Smooth muscle cell of the brain vasculature (primary cell): Measurements from ENCODE around the gene PDE9A.

Source experiments
- DNase-seq: peaks from one replicate; pipeline ENCODE4 v3.0.0-alpha.2; 2012; ENCODE audit warnings: low read depth, low spot score

The PDE9A gene

GRCh38 chr21:42735061-42735460 lies 81.6 kb downstream of the PDE9A start:
- no peak for DNase-seq

DNA sequence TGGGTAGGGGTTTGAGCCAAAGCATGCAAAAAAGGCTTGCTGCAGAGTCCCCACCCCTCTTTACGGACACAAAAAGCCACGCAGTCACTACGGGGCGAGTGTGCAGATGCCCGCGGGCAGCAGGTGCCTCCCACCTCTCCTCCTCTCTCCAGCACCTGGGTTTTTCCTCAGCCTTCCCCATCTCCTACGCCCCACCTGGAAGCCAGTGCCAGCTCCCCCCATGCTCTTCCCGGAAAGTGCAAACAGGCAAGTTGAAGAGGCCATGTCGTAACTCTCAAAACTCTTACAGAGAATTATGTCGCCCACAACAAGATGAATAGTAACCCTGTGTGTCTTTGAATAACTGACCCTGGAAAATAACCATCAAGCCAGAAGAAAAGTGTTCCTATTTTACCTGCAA lies 82.5 kb downstream of the PDE9A start:
- DNase-seq: no peak

GRCh38 chr21:42736646-42737350 lies 83.4 kb downstream of the PDE9A start:
- no peak for DNase-seq

DNA sequence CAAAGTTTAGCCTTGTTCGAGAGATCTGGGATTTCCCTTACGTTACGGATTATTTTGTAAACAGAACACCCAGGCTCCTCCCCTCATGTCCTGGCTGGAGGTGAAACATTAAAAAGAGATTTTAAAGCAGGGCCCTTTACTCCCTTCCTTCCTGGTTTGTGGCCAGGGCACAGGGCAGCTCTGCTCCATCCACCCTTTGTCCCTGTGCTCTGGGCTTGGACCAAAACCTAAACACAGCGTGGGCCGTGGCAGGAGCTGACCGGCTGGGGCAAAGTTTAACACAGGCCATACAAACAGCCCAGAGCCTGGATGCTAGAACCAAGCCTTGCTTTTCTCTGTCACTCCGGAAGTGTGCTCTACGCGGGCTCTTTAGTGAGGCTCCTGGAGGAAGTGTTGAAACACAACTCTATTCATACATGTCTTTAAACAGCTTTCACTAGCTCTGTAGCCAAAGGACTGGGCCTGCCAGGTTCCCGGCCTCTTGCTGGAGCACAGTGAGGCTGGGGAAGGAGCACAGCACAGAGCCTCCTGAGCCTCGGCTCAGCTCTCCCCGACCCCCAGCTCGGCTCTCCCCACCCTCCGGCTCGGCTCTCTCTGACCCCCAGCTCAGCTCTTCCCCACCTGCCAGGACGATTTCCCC lies 84.7 kb downstream of the PDE9A start:
- DNase-seq: no peak

DNA sequence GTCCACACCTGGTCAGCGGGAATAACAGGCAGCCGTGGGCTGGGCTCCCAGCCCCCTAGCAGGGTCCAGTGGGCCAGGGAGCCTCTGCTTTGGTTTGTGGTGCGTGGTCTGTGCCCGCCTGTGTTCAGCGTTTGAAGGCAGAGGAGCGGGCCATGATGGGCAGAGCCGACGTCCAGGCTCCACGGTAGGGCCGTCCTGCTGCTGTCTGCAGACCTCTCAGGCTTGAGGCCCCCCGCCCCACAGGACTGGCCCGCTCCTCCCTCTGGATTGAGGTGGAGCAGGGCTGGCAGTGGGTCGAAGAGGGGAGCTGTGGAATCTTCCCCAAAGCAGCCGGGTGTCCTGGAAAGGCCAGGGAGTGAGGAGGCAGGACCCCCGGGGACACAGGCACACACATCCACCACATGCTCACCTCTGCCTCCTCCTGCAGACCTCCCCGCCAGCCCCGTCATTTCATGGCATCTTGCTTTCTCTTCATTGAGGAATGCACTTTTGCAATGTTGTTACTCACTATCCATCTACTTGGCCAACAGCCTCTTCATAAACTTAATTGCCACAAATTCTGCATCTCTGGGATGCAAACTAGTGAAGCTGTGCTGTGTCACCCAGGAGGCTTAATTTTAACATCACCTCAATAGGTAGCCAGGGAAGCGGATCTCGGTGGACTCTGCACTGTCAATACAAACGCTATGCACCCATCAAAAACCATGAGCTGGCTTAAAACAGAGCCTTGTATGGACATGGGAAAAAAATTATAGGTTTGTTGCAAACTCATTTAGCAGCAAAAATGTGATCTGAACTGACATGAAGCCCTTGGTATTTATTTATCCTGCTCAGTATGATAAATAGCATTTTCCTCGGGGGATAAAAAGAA lies 85.9 kb downstream of the PDE9A start:
- no peak for DNase-seq

GRCh38 chr21:42740405-42740909 lies 87.0 kb downstream of the PDE9A start:
- no peak for DNase-seq

DNA sequence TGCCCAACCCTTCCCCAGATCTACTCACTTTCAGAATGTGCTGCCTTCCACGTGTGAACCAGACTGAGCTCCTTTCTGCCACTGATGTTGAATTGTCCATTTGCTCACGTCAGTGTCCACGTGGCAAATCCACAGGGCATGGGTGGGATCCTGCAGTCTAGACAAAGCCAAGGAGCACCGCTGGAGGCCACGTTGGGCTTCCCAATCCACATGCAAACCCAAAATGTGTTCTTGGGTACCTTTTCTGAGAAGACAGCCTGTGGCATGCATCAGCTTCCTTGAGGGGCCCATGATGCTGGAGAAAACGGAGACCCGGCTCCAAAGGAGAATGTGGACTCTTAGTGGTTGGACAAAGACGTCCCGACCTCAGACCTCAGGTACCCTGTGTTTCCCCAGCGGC lies 87.6 kb downstream of the PDE9A start:
- no peak for DNase-seq

DNA sequence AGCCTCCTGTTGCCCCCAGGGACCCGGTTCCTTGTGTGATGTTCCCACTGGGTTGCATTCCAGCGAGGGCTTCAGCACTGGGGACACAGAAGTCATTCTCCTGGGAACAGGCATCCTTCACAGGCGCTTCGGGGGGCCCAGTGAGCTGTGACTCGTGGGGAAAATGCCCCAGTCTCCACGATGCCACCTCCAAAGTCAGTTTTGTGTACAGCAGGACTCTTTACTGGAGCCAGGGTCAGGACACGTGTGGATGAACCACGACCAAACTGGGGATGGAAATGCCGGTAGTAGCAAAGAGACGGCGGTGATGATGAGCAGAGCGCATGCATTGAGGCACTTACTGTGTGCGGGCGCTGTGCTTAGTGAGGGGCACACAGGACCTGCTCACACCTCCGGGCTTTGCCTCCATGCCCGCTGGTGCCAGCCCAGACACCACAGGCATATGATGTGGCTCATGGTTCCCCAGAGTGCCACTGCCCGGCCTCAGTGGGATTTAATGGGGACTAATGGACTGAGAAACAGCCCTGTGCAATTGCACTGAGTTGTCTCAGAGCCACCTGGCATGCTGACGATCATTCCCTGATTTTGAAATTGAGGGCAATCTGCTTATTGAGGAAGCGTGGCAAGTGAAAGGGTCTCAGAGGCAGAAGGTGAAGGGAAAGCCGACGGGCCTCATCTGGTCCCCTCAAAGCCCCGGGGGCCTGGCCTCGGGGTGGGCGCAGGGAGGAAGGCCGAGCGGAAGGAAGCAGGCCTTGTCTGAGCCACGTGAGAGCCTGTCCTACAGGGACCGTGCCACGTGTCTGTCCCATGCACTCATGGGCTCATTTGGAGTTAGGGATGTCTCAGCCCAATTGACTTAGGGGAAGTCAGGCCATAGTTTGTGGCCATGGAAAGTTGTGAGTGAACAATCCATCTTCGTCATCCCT lies 91.4 kb downstream of the PDE9A start:
- no peak for DNase-seq

DNA sequence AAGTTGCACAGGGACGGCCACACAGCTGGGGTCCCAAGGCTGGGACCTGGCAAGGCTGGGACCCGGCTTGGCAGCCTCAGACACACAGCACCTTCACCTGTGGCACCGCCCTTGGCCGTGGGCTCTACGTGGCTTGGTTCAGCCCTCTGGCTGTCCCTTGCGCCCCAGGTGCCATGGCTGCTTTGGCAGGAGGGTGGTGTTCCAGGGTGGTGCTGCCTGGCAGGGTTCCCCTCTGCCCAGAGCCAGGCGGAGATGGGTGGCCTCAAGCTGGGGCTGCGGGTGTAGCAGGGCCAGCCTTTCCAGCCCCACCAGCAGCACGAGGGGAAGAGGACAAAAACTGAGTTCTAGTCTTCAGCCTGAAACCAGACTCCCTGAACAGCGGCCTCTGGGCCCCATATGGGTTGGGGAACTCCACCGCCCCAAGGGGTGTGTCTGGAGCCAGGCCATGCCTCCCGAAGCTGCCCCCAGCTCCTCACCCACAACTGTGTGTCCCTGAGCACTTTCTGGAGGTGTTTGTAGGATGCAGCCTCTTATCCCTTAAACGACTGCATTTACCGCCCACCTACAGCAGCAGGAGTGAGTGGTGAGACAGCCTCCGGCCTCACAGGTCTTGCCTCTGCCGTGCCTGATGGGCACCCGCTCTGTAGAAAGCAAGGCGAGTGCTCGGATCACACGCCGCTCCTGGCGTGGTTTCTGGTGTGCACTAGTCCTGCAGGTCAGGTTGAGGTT lies 92.3 kb downstream of the PDE9A start:
- DNase-seq: no peak

- DNase-seq: no peak
Measured at GRCh38 chr21:42746240-42746592, 92.8 kb downstream of the PDE9A start.

- no peak for DNase-seq
Measured at GRCh38 chr21:42746593-42747275, 93.3 kb downstream of the PDE9A start.

DNA sequence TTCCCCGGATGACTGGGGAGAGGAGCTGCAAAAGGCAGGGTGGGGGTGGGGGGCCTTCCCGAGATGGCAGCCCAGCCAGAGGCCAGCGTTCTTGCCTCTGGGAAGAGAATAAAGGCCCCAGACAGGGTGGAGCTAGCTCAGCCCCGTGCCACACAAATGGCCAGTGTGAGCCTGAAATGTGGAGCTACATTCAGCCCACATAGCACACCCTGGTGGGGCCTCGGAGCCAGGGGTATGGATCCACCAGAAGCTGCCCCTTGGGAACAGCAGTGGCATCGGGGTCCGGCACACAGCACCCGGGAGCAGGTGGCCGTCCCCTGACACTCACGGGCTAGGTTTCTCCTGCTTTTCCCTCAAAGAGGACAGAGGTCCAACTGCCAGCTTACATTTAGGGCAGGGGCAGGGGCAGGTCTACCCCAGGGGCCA lies 93.9 kb downstream of the PDE9A start:
- DNase-seq: no peak

DNA sequence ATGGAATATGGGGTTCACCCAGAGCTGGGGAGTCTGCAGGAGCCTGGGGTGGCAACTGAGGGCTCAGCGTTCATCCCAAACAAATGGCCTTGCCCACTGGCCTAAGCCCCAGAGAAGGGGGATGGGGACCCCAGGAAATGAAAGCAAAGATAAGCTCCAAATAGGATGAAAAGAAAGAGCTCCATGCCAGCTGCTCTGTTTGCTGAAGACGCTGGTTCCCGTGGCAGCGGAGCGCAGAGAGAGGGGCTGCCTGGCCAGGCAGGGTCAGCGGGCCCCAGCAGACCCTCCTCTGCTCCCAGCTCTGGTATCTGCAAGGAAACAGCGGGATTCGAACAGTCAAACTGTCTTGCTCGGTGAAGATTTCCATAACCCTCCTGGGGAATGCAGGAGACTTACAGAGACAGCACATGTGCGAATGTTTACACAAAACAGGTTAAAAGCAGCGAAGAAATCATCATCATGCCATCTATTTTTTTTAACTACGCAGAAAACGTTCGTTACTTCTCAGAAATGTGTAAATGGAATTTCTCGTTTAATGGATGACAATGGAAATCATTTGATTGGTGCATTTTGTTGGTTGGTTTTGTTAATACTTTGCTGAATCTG lies 94.4 kb downstream of the PDE9A start:
- DNase-seq: no peak

- DNase-seq: no peak
Measured at GRCh38 chr21:42748620-42749176, 95.3 kb downstream of the PDE9A start.

DNA sequence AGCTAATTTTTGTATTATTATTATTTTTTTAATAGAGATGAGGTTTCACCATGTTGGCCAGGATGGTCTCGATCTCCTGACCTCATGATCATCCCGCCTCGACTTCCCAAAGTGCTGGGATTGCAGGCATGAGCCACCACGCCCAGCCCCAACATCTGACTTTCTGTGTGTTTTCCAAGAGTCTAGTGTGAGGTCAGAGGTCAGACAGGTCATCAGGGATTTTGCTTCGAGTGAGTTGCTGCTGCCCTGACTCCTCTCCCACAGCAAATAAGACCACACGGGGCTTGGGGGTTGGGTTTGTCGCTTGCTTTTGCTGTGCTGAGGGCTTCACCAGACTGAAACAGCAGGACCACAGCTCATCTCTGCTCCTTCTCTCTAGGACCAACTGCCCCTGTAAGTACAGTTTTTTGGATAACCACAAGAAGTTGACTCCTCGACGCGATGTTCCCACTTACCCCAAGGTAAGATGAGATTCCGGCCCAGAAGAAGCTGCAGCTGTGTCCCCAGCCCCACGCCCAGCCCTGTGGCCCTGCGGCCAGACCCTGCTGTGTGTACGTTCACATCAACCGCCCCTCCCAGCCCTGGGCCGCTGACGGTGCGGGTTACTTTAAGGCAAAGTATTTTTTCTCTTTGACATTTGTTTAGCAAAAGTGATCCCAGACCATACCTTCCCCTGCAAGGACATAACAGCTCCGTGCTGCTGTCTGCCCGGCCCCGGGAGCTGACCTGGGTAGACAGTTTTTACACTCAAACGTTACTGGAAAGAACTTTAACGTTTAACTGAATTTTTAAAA lies 97.5 kb downstream of the PDE9A start:
- no peak for DNase-seq

DNA sequence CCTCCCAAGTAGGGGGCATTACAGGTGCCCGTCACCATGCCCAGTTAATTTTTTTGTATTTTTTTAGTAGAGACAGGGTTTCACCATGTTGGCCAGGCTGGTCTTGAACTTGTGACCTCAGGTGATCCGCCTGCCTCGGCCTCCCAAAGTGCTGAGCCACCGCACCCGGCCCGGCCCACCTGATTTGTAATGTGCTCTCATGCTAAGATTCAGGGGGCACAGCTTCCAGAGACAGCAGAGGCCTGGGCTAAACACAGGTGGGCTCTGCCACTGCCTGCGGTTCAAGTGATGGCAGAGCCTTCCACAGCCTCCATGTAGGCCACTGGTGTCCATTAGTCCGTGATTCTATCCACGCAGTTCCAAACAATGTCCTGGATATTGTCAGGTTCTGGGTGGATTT lies 98.4 kb downstream of the PDE9A start:
- no peak for DNase-seq

DNA sequence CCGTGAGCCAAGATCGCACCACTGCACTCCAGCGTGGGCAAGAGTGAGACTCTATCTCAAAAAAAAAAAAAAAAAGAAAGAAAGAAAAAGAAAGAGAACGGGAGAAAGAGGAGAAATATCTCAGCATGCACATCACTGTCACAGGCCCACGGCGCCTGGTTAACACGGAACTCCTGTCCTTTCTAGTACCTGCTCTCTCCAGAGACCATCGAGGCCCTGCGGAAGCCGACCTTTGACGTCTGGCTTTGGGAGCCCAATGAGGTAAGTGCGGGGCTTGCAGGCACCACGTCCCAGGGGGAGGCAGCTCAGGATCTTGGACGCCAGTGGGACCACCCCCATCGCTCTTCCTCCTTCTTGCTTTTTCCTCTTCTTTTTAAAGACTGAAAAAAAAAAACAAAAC lies 100.4 kb downstream of the PDE9A start:
- no peak for DNase-seq

DNA sequence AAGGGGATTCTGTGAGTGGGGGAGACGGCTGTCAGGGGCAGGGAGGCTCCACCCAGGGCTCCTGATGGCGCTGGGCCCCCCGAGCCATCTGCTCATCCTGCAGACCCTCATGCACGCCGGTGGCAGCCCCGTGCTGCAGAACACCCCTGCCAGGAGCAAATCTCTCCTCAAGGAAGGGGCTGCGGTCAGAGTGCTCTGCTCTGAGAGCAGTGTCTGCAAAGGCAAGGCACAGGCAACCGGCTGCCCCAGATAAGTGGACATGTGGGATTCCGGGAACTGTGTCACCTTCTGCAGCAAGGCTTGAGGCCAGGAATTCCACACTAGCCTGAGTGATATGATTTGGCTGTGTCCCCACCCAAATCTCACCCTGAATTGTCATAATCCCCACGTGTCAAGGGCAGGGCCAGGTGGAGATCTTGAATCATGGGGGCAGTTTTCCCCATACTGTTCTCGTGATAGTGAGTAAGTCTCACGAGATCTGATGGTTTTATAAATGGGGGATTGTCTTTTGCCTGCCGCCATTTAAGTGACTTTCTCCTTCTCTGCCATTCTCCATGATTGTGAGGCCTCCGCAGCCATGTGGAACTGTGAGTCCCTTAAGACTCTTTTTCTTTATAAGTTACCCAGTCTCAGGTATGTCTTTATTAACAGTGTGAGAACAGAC lies 101.0 kb downstream of the PDE9A start:
- no peak for DNase-seq
